VCaP (cell line): ENCODE results near the gene APOA1.

Source experiments
- H3K27ac ChIP-seq: fragments of 450-650 bp; 2 replicates; pipeline ENCODE4 v1.5.1; 2017
- TF ChIP-seq, protein P1 (sequence below): fragments of 450-650 bp; conservative IDR thresholded peaks from 2 replicates; pipeline ENCODE4 v1.5.1; 2017; ENCODE audit warnings: mild to moderate bottlenecking, moderate library complexity

The APOA1 gene

DNA sequence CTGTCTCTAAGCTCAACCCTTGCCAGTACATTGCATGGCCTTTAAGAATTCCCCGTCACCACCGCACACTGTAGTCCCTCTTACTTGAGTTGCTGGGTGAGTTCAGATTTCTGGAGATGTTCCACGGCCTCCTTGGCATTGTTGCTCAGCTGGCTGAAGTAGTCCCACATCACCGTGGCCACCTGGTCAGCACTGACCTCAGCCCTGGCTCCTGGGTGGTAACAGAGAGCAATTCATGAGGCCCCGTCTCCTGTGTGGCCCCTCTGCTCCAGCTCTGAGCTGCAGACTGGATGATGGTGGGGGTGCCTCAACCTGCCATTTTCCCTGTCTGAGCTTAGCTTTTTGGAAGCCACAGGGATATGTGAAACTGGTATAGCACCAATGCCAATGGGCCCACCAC is 14.8 kb downstream of the APOA1 start:
- TF ChIP-seq, protein P1, sequence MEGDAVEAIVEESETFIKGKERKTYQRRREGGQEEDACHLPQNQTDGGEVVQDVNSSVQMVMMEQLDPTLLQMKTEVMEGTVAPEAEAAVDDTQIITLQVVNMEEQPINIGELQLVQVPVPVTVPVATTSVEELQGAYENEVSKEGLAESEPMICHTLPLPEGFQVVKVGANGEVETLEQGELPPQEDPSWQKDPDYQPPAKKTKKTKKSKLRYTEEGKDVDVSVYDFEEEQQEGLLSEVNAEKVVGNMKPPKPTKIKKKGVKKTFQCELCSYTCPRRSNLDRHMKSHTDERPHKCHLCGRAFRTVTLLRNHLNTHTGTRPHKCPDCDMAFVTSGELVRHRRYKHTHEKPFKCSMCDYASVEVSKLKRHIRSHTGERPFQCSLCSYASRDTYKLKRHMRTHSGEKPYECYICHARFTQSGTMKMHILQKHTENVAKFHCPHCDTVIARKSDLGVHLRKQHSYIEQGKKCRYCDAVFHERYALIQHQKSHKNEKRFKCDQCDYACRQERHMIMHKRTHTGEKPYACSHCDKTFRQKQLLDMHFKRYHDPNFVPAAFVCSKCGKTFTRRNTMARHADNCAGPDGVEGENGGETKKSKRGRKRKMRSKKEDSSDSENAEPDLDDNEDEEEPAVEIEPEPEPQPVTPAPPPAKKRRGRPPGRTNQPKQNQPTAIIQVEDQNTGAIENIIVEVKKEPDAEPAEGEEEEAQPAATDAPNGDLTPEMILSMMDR, result no peak
- no peak overlapping the region for H3K27ac ChIP-seq

DNA sequence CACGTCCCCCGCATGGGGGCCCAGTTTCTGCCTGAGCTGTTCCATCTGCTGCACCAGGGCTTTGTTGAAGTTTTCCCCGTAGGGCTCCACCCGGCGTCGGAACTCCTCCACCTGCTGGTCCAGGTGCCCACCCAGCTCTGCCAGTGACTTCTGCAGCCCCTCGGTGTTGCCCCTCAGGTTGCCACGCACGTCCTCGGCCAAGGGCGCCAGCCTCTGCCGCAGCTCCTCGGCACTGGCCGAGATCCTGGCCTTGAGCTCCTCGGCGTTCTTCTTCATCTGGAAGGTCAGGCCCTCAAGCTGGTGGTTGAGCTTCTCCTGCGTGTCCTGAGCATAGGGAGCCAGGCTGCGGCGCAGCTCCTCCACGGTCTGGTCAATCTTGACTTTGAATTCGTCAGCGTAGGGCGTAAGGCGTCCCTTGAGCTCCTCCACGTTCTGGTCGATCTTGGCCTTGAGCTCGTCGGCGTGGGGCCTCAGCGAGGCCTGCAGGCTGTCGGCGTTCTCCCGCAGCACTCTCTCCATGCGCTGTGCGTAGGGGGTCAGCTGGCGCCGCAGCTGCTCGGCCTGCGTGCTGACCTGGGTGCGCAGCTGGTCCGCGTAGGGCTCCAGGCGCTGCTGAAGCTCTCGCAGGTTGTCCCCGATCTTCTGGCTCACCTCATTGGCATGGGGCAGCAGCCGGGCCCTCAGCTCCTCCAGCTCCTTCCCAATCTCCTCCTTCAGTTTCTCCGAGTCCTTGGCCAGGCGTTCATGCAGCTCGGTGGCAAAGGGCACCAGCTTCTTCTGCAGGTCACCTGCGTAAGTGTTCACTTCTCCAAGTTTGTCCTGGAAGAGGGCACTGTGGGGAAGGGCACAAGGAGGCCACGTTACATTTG is 16.1 kb downstream of the APOA1 start:
- TF ChIP-seq, protein P1, result no peak
- H3K27ac ChIP-seq, result no peak overlapping the region

DNA sequence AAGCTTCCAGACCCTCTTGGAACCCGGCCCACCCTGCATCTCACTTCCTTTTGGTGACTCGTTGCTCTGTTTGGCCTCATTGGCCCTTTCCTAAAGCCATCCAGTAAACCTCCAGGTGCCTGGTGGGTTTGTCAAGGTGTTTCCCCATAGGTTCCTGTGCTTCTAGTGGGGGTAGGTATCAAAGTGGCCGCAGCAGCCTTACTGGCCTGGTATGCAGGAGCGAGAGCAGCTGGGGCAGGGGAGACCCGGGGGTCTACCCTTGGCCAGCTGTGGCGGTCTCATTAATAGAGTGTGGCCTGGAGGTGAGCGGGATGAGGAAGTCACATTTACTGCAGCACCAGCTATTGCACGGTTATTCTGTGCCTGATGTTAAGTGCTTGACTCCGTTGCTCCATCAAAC is 18.4 kb downstream of the APOA1 start:
- no peak overlapping the region for H3K27ac ChIP-seq
- TF ChIP-seq, protein P1, result no peak

DNA sequence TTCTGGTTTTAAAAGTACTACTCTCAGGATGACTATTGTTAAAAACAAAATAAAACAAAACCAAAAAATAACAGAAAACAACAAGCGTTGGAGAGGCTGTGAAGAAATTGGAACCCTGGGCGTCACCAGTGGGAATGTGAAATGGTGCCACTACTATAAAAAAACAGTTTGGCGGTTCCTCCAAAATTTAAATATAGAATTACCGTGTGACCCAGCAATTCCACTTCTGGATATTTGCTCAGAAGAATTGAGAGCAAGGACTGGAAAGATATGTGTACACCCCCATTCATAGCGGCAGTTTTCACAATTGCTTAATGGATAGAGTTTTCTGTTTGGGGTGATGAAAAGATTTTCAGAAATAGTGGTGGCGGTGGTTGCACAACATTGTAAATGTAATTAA is 22.9 kb downstream of the APOA1 start:
- TF ChIP-seq, protein P1, result no peak
- no peak overlapping the region for H3K27ac ChIP-seq

DNA sequence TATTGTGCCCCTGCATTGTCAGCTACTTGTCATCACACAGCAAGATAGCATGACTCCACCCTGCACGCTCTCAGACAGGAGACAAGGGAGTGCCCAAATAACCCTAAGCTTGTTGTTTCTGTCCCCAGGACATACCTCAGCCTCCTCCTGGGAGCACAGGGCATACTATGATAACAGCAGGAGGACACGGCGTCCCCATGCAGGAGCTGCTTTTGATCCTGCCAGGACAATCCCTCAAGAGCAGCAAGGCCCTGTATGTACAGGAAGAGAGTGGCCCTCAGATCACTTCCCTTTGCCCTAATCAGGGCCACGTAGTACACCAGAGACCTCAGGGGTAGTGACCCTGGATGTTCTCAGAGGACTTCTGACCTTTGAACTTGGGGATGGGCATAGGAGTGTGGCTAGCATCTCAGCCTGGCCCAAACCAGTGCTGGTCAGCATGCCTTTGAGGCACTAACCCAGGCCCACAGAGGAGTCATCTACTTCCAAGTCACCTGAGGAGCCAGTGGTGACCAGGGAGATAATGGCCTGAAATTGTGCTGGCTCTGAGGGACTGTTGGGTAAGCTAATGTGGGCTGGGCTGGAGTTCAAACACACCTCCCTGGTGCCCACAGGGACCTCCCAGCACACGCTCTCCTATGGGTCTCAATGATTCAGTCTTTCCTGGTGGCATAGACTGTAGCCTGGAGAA is 23.5 kb downstream of the APOA1 start:
- H3K27ac ChIP-seq, result no peak overlapping the region
- TF ChIP-seq, protein P1, result no peak

DNA sequence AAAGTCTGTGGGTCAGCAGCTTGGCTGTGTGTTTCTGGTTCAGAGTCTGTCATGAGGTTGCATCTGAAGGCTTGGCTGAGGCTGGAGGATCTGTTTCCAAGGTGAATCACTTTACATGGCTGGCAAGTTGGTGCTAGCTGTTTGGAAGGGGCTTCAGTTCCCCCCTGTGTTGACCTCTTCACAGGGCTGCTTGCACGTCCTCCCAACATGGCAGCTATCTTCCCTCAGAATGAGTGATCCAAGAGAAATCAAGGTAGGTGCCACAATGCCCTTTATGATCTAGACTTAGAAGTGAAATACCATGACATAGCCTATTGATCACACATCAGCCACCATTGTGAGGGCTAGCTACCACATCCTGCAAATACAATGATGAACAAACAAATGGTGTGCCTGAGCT is 24.3 kb downstream of the APOA1 start:
- H3K27ac ChIP-seq, result no peak overlapping the region
- TF ChIP-seq, protein P1, result no peak

DNA sequence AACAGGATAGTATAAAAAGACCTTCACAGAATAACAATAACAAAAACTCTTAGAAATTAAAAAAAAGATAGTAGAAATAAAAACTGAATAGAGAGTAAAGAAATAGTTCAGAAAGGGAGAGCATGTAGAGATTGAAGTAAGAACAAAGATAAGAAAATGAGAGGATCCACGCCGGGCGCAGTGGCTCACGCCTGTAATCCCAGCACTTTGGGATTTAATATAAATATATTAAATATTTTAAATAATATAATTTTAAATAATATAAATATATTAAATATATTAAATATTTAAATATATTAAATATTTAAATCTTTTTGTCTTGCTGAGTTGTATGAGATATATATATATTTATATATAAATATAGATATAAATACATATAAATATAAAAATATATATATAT is 25.3 kb downstream of the APOA1 start:
- no peak overlapping the region for H3K27ac ChIP-seq
- TF ChIP-seq, protein P1, result no peak
